Measurements from ENCODE around the gene MUC6.

MUC6 gene

GRCh38 chr11:986952-987305, 49.6 kb downstream of the MUC6 start:
- TF ChIP-seq, protein P1, sequence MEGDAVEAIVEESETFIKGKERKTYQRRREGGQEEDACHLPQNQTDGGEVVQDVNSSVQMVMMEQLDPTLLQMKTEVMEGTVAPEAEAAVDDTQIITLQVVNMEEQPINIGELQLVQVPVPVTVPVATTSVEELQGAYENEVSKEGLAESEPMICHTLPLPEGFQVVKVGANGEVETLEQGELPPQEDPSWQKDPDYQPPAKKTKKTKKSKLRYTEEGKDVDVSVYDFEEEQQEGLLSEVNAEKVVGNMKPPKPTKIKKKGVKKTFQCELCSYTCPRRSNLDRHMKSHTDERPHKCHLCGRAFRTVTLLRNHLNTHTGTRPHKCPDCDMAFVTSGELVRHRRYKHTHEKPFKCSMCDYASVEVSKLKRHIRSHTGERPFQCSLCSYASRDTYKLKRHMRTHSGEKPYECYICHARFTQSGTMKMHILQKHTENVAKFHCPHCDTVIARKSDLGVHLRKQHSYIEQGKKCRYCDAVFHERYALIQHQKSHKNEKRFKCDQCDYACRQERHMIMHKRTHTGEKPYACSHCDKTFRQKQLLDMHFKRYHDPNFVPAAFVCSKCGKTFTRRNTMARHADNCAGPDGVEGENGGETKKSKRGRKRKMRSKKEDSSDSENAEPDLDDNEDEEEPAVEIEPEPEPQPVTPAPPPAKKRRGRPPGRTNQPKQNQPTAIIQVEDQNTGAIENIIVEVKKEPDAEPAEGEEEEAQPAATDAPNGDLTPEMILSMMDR (IDR thresholded peaks at IDR 0.05) = no peak

DNA sequence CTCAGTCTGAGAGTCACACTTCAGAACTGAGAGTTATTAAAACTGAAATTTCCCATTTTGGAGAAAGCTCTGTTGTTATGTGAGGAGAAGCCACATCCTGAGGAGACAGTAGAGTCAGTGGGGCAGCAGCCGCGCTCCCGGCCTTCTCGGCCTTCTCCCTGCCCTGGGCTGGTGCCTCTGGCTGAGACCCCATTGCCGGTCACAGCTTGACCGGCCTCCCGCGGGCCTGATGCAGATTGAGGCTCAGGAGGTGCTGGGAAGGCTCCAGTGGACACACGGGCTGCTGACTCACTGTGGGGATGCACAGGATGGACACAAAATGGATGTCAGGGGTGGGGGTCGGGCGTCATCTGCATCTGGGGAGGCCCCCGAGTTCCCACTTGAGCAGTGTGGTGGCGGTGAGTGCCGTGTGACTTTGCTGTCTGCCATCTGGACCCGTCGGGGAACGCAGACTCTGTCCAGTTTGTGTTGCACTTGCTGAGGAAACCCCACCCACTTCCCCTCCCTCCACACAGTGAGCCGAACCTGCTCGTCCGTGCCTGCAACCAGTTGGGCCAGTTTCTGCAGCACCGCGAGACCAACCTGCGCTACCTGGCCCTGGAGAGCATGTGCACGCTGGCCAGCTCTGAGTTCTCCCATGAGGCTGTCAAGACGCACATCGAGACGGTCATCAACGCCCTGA, 50.1 kb downstream of the MUC6 start:
- TF ChIP-seq, protein P1 (IDR thresholded peaks at IDR 0.05) = no peak

DNA sequence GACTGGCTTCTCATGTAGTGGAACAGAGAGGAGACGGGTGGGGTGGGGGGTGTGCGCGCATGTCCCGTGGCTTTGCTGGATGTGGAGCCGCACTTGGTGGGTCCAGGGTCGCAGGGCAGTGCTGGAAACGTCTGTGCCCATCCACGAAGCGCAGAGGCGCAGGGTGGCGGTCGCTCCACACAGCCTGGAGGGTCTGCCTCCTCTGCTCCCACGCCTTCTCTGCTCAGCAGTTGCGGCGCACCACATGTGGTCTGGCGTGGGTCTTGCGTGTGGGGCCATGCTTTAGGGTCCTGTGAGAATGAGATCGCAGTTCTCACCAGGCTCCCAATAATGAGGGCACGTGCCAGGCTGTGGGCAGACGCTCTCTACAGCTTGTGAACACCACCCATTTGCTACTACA, 50.7 kb downstream of the MUC6 start:
- TF ChIP-seq, protein P1 (IDR thresholded peaks at IDR 0.05) = no peak

- TF ChIP-seq, protein P1 (IDR thresholded peaks at IDR 0.05) = no peak
Observed at GRCh38 chr11:985406-985805, 51.1 kb downstream of the MUC6 start.

DNA sequence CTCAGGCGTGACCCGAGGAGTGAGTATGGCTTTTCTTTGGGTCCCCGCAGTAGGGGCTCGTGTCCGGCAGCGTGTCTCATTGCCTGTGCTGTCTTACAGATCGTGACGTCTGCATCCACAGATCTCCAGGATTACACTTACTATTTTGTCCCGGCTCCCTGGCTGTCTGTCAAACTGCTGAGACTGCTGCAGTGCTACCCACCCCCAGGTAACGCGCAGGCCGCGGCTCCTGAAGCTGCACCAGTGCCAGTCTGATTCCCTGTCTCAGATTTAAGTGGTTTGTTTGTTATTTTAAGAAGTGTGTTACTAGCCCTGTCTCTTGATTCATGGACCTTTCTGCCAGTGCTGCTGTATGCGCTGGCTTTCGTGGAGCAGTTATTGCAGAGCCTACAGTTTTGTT, 52.0 kb downstream of the MUC6 start:
- TF ChIP-seq, protein P1 (IDR thresholded peaks at IDR 0.05) = no peak

DNA sequence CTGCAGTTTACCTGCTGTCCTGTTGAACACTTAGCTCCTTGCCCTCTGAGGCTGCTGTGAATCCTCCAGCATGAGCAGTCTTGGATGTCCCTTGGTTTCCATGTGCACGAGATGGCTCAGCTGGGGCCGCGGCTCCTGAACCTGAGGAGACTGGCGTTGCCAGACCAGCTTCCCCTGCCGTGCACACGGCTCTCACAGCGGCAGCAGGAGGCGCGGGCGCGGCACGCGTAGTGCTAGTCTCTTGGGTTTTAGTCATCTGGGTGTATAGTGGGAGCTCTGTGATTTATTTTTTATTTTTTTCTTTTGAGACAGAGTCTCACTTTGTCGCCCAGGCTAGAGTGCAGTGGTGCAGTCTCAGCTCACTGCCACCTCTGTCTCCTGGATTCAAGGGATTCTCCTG, 54.8 kb downstream of the MUC6 start:
- TF ChIP-seq, protein P1 (IDR thresholded peaks at IDR 0.05) = no peak

- TF ChIP-seq, protein P1 (IDR thresholded peaks at IDR 0.05) = no peak
Observed at GRCh38 chr11:980438-981357, 55.8 kb downstream of the MUC6 start.

All from LNCAP (cell line).